B cell (primary cell): ENCODE data around the gene HDGFL2. TPM values are rescaled to one million over a fixed set of nuclear protein-coding genes. Genes with fewer than 3 reads are reported as not detected.

Experiments used
- ATAC-seq: fragments of 200-7000 bp; cut with Tn5 transposase; one replicate; pipeline ENCODE4 v1.10.0; 2021; ENCODE audit warnings: low read depth, mild to moderate bottlenecking, moderate number of reproducible peaks, moderate library complexity
- CTCF ChIA-PET: fragments of 350-600 bp; sonication (Branson Sonifier 250); formaldehyde crosslinking; loops from one replicate; lab custom pipeline; 2021; ENCODE audit warnings: antibody characterized with exemption, inconsistent platforms; lab: Charles Lee
- POLR2A ChIA-PET: fragments of 350-600 bp; sonication (Branson Sonifier 250); formaldehyde crosslinking; loops from one replicate; lab custom pipeline; 2021; ENCODE audit warnings: antibody characterized with exemption; lab: Charles Lee
- DNase-seq: peaks from one replicate; pipeline ENCODE4 v3.0.0; 2013
- H2AFZ ChIP-seq: 2 replicates; pipeline ENCODE4 v1.6.1; 2012; ENCODE audit warnings: mild to moderate bottlenecking, low read depth, low read length; ENCODE audit not compliant: insufficient read depth, poor library complexity, severe bottlenecking
- H3K27ac ChIP-seq, 2 donors: 1 replicate in 1 of 2; 2 replicates in 1 of 2; pipeline ENCODE4 v1.5.1; 2012 to 2013; ENCODE audit warnings: low read length in 2 of 2, mild to moderate bottlenecking in 2 of 2, moderate library complexity in 1 of 2
- H3K27me3 ChIP-seq, 4 experiments: fragments of 200-600 bp in 1 of 4; sonication (generic) in 1 of 4; replicated peaks in 1 of 4; 1 replicate in 2 of 4; 2 replicates in 2 of 4; pipeline versions ENCODE4 v1.6.1 to v1.7.0; 2013 to 2016; ENCODE audit warnings: low read length in 3 of 4, mild to moderate bottlenecking in 2 of 4, mixed read lengths in 1 of 4, moderate library complexity in 1 of 4; ENCODE audit not compliant: insufficient read depth in 4 of 4, control insufficient read depth in 3 of 4; ENCODE audit errors: control extremely low read depth in 1 of 4
- H3K36me3 ChIP-seq, 2 experiments: replicated peaks in 1 of 2; 1 replicate in 1 of 2; 2 replicates in 1 of 2; pipeline versions ENCODE4 v1.6.1 to v1.7.1; 2013; ENCODE audit warnings: low read length in 1 of 2; ENCODE audit not compliant: insufficient read depth in 2 of 2, control insufficient read depth in 1 of 2; ENCODE audit errors: control extremely low read depth in 1 of 2, extremely low read depth in 1 of 2
- H3K4me1 ChIP-seq, 2 donors: fragments of 200-600 bp in 1 of 2; sonication (generic) in 1 of 2; 1 replicate in 1 of 2; 2 replicates in 1 of 2; pipeline versions ENCODE4 v1.5.1 to v1.6.1; 2013 to 2017; ENCODE audit warnings: low read length in 2 of 2; ENCODE audit not compliant: control insufficient read depth in 2 of 2, insufficient read depth in 2 of 2
- H3K4me2 ChIP-seq: replicated peaks from 2 replicates; pipeline ENCODE3; 2012; ENCODE audit warnings: mild to moderate bottlenecking, low read depth, low read length; ENCODE audit not compliant: poor library complexity, severe bottlenecking
- H3K4me3 ChIP-seq, 5 experiments: fragments of 200-600 bp in 1 of 5; sonication (generic) in 1 of 5; 1 replicate in 3 of 5; 2 replicates in 2 of 5; pipeline versions ENCODE4 v1.5.1 to v1.7.0; 2011 to 2016; ENCODE audit warnings: low read length in 4 of 5, mild to moderate bottlenecking in 4 of 5, low read depth in 2 of 5, control low read depth in 1 of 5, moderate library complexity in 1 of 5; ENCODE audit not compliant: insufficient read depth in 1 of 5; ENCODE audit errors: control extremely low read depth in 1 of 5, extremely low read depth in 1 of 5
- H3K79me2 ChIP-seq: fragments of 200-600 bp; sonication (generic); one replicate; pipeline ENCODE4 v1.6.0; 2016; ENCODE audit warnings: low read length; ENCODE audit not compliant: control insufficient read depth, insufficient read depth
- H3K9ac ChIP-seq: fragments of 200-600 bp; sonication (generic); 2 replicates; pipeline ENCODE4 v1.6.1; 2017; ENCODE audit warnings: mild to moderate bottlenecking, low read length, moderate library complexity
- H3K9me3 ChIP-seq, 3 donors: one replicate each; pipeline versions ENCODE4 v1.6.1 to v1.7.1; 2013; ENCODE audit warnings: low read length in 2 of 3; ENCODE audit not compliant: control insufficient read depth in 2 of 3, insufficient read depth in 1 of 3; ENCODE audit errors: control extremely low read depth in 1 of 3
- H4K20me1 ChIP-seq: 2 replicates; pipeline ENCODE4 v1.6.0; 2012; ENCODE audit warnings: mild to moderate bottlenecking, low read length; ENCODE audit not compliant: insufficient read depth, control insufficient read depth, poor library complexity, severe bottlenecking
- H3K27ac Mint-ChIP-seq: one replicate; pipeline ENCODE4 v1.8.0; 2021; ENCODE audit warnings: mixed read lengths
- H3K27me3 Mint-ChIP-seq: one replicate; pipeline ENCODE4 v1.8.0; 2021; ENCODE audit warnings: mixed read lengths
- H3K4me1 Mint-ChIP-seq: one replicate; pipeline ENCODE4 v1.8.0; 2021; ENCODE audit warnings: mixed read lengths
- H3K4me3 Mint-ChIP-seq: one replicate; pipeline ENCODE4 v1.8.0; 2021; ENCODE audit warnings: mixed read lengths
- H3K9me3 Mint-ChIP-seq: one replicate; pipeline ENCODE4 v1.8.0; 2022; ENCODE audit warnings: mixed read lengths; ENCODE audit not compliant: insufficient read depth
- EZH2 ChIP-seq: IDR thresholded peaks from 2 replicates; pipeline ENCODE4 v1.6.1; 2012; ENCODE audit warnings: borderline replicate concordance, low read depth, mild to moderate bottlenecking, moderate library complexity, low read length; ENCODE audit not compliant: insufficient read depth, poor library complexity, severe bottlenecking
- WGBS: methylation state at CpG from one replicate; pipeline ENCODE4 v1.1.5; 2013; ENCODE audit warnings: missing lambda C conversion rate; ENCODE audit not compliant: insufficient coverage; 5-methylcytosine and 5-hydroxymethylcytosine counted together
- intact Hi-C: fragments of 100-400 bp; cut with micrococcal nuclease; formaldehyde crosslinking; loops from one replicate; pipeline ENCODE4 v1.10.0; 2022
- polyA plus RNA-seq: library from polyadenylated mRNA; depleted of rRNA; stranded (reverse); fragments of >200 nt; gene quantifications from 2 replicates; pipeline ENCODE4 v1.2.3, GENCODE V29; 2012
- total RNA-seq, 2 donors: library from RNA; stranded (reverse); fragments of 120-200 nt in 1 of 2; gene quantifications; 1 replicate in 1 of 2; 2 replicates in 1 of 2; pipeline versions ENCODE4 v1.2.3 to v1.2.4, GENCODE V29; 2013 to 2022
- TF ChIP-seq, protein P1 (sequence below): fragments of 200-600 bp; IDR thresholded peaks from one replicate; pipeline ENCODE4 v1.8.0; 2022; ENCODE audit warnings: antibody characterized with exemption, mild to moderate bottlenecking

The HDGFL2 gene
- total and polyA plus RNA-seq, 2 donors (not counting 1 experiment from before 2014, with no cell fraction given) = 18.4 to 49.9 TPM

GRCh38 chr19:4550018-4550417 is 77.9 kb downstream of the HDGFL2 start:
- 94% methylated on average over 17 of the region's 18 CpGs for WGBS
- no peaks in the 10 kb centered on the region for H3K4me1 ChIP-seq
- intact Hi-C loops = no loop called here
- no peak for TF ChIP-seq EZH2
- TF ChIP-seq, protein P1, sequence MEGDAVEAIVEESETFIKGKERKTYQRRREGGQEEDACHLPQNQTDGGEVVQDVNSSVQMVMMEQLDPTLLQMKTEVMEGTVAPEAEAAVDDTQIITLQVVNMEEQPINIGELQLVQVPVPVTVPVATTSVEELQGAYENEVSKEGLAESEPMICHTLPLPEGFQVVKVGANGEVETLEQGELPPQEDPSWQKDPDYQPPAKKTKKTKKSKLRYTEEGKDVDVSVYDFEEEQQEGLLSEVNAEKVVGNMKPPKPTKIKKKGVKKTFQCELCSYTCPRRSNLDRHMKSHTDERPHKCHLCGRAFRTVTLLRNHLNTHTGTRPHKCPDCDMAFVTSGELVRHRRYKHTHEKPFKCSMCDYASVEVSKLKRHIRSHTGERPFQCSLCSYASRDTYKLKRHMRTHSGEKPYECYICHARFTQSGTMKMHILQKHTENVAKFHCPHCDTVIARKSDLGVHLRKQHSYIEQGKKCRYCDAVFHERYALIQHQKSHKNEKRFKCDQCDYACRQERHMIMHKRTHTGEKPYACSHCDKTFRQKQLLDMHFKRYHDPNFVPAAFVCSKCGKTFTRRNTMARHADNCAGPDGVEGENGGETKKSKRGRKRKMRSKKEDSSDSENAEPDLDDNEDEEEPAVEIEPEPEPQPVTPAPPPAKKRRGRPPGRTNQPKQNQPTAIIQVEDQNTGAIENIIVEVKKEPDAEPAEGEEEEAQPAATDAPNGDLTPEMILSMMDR = no peak
- H3K27ac ChIP-seq = no peak overlapping the region
- no peak for DNase-seq
- Mint-ChIP-seq H3K9me3 (no peaks in the 10 kb centered on the region), H3K4me1 (no peaks in the 10 kb centered on the region), H3K4me3 (no peak overlapping the region), H3K27ac (no peak overlapping the region), H3K27me3 (peaks cover 13% of the 10 kb centered on the region)
- no peaks in the 10 kb centered on the region for H3K79me2 ChIP-seq
- ChIA-PET POLR2A (no interaction called here), CTCF (interaction anchor here (0.8 kb wide), 1 partner anchor 480 kb away, joined by 4 read pairs; no protein-coding TSS in a partner anchor)
- no peak overlapping the region for H2AFZ ChIP-seq
- peaks cover 0 to 5% (median 0%) of the 10 kb centered on the region in 3 donors for H3K9me3 ChIP-seq
- no peak for ATAC-seq
- H4K20me1 ChIP-seq = no peaks in the 10 kb centered on the region
- H3K9ac ChIP-seq = no peak overlapping the region
- no peak overlapping the region for H3K4me3 ChIP-seq
- no peak overlapping the region for H3K4me2 ChIP-seq
- H3K27me3 ChIP-seq = no peaks in the 10 kb centered on the region
- H3K36me3 ChIP-seq = no peaks in the 10 kb centered on the region

DNA sequence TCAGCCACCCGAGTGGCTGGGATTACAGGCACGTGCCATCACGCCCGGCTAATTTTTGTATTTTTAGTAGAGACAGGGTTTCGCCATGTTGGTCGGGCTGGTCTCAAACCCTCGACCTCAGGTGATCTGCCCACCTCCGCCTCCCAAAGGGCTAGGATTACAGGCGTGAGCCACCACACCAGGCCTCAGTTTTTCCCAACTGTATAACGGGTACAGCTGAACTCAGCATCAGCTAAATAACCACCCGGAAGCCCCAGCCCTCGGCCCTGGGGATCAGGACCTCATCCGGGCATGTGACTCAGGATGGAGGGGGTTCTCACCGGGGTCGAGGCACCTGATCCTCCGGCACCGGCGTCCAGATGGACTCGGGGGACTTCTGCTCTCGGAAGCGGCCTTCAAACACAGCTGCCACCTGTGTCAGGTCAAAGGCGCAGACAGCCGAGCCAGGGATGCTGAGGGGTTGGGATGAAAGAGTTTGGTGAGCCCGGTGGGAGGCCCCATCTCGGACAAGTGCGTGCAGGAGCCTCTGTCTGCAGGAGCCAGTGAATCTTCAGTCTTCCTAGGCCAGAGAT is 78.5 kb downstream of the HDGFL2 start:
- no peak overlapping the region for H3K27ac Mint-ChIP-seq
- H3K27me3 Mint-ChIP-seq = peaks cover 13% of the 10 kb centered on the region
- H3K27me3 ChIP-seq = no peaks in the 10 kb centered on the region
- CTCF ChIA-PET = no interaction called here
- no peak overlapping the region for H3K27ac ChIP-seq
- H3K9me3 ChIP-seq = peaks cover 0 to 8% (median 0%) of the 10 kb centered on the region in 3 donors
- no peak for DNase-seq
- H3K79me2 ChIP-seq = no peaks in the 10 kb centered on the region
- H3K36me3 ChIP-seq = no peaks in the 10 kb centered on the region
- H3K4me1 ChIP-seq = no peaks in the 10 kb centered on the region
- H3K4me1 Mint-ChIP-seq = no peaks in the 10 kb centered on the region
- H3K9me3 Mint-ChIP-seq = no peaks in the 10 kb centered on the region
- H3K9ac ChIP-seq = no peak overlapping the region
- H3K4me2 ChIP-seq = no peak overlapping the region
- POLR2A ChIA-PET = no interaction called here
- WGBS = 88% methylated on average over 21 of the region's 26 CpGs
- H2AFZ ChIP-seq = no peak overlapping the region
- no peaks in the 10 kb centered on the region for H4K20me1 ChIP-seq
- ATAC-seq = no peak
- no peak overlapping the region for H3K4me3 Mint-ChIP-seq
- intact Hi-C loops = no loop called here
- TF ChIP-seq EZH2 = no peak
- TF ChIP-seq, protein P1 = no peak
- no peak overlapping the region for H3K4me3 ChIP-seq
